HG02623 (cell line): ENCODE measurements around the gene OR2C3.
"Not testable (repeated sequence)": the region's sequence is repeated elsewhere in the genome, so short reads cannot be mapped to it uniquely, and the experiment has no call there.

ENCODE experiments used
- ATAC-seq: cut with Tn5 transposase; IDR thresholded peaks from one replicate; pipeline ENCODE4 v1.9.1; 2021; ENCODE audit warnings: moderate library complexity; ENCODE audit not compliant: unreplicated experiment

The OR2C3 gene

DNA sequence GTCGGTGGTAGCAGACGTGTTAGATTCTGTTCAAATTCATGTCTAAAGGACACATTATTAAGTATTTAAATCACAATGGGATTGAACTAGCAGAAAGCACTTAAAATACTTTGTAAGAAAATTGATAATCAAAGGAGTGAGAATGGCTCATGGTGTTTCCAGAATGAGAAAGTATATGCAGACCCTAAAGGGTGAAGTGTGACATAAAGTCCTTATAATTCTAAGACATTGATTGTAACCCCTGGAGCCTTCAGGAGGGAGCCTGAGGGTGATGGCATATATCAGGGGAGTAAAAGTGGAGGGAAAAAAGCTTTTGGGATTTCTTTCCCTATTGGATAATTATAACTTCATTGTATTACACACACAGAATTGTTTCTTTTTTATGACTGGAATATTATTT, at the start of gene OR2C3:
TSS of gene OR2C3 (minus strand) at position 101 of the 400 bp plus-strand sequence. CDS start 3,929 bp downstream, outside the sequence.
- no peak for ATAC-seq

DNA sequence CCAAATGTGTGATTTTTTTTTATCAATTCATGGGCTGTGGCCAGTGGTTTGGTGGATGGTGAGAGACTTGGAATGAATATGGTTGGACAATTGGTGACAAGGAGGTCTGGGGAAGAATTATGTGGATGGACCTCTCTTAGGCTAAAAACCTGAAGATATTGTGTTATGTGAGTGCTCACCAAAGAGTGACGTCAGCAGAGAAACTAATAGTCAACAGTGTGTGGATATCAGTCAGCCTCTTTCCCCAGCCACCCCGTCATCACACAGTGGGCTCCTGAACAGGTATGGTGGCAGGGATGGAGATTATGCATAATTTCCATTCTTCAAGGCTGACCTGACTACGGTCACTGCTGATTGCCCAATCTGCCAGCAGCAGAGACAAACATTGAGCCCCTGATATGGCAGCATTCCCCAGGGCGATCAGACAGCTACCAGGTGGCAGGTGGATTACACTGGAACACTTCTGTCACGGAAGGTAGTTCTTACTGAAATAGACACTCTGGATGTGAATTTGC, 42.8 kb upstream of the OR2C3 start:
- no peak for ATAC-seq

DNA sequence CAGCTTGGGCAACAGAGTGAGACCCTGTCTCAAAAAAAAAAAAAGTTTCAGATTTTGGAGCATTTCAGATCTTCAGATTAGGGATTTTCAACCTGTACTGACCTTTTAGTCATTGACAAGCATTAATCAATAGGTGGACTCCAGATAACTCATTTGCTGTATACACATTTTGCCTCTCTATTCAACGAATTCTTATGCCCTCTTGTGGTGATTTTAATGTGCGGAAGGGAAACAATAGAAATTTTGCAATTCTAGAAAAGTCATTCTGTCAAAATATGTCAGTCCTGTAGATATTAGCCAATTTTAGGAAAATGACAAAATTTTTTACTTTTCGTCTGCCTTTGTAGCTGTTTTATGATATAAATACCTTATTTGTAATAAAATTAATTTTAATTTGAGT, 40.3 kb upstream of the OR2C3 start:
- ATAC-seq = no peak

DNA sequence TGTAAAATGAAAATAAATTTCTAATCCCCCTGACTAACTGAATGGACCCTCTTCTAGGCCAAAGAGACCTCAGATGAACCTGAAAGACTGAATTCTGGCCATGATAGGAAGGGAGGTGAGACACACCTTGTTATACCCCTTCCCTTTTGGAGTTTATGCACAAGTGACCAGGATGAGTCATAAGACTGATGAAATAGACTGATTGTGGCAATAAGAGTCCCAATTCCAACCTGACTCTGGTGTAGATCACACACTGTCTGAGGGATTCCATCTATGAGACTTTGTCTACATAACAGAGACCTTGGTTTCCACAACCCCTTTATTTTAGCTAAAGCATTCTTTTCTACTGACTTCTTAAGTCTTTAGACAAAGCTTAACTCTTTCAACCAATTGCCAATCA, 38.4 kb upstream of the OR2C3 start:
- no peak for ATAC-seq

DNA sequence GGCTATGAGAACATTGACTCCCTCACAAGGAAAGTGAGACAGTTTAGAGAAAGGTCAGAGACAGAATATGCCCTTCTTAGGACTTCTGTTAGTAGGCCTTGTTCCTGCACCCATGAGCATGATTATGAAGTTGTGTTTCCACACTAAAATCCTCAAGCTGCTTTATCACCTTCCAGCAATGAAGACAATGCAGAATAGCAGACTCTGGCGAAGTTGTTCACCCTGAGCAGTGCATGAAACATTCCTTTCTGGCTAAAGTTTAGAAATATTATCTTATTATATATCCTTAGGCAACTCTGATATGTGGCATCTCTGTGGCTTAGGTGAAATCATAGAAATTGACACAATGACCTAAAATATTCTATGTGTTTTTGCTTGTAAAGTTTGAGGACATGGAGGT, 38.0 kb upstream of the OR2C3 start:
- ATAC-seq = no peak

DNA sequence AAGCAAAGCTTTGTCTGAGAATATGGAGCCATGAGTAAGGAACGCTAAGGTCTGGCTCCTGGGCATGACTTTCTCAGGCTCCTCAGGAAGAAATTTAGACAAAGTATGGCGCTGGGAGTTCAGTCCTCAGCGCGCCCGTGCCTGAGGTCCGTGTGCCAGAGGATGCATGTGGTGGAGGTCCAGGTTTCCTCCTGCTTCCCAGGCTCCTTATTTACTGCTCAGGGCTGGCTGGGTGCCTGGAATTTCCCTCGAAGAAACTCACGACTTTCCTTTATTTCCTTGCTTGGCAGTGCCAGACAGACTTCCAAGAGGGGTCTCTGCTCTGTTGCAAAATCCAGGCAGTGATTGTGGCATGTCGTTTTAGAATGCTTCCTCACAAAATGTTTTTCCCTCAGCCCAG, 26.0 kb upstream of the OR2C3 start:
- no peak for ATAC-seq

DNA sequence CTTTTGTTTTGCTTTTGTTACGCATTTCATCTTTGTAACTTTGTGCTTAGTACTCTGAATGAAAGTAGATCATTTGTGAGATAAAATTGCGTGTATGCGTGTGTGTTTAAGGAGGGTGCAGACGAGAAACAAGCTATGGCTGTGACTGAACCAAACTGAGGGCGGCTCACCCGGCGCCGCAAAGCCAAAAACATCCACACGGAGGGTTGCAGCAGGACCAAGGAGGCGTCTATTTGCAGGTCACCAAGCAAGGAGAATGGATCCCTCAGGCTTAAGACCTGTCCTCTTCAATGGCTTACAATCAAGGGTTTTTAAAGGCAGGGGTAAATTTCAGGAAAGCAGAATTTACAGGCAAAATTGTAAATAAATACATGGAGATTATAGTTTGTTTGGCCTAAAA, 25.5 kb upstream of the OR2C3 start:
- ATAC-seq = no peak

DNA sequence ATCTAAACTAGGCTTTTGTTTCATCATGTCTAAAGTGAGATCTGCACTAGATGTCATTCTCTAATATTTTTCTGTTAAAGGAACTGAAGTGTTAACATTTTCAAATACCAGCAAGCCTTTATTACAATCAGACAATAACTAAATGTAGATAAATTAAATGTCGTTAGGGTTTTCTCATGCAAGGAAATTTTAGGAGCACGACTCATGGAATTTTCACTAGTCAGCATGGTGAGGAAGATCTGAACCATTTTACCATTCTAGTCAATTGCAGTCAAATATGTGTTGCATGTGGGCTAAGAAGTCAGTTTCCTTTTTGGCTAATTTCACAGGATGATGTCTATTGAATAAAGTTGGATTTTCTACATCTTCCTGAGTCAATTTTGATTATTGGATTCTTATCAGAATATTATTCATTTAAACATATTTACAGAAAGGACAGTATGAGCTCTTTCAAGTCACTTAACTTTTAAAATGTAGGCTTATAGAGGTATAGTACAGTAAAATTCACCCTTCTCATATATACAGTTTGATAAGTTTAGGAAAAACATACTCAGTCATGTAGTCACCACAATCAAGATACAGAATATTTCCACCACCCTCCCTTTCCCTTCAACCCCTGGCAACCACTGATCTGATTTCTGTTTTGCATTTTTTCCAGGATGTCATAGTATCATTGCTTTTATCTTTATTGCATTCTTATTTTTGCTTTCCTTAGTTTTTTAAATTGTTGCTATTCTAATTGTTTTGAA, 21.9 kb upstream of the OR2C3 start:
- no peak for ATAC-seq

DNA sequence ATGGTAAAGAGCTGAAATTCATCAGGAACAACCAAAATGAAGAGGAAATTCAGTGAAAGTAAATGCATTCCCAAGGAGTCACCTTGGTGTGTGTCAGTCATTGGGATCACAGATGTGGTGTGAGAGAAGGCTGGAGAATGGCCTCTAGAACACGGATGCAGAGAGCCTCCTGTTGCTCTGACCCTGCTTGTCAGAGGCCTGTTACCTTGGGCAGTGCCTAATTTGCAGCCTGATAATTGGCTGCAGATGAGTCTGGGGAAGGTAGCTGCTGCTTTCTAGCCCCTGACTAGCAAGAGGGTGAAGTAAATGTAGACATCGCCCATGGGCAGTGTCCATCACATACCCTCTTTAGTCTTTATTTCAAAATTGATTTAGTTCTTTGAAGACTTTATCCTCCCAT, 16.0 kb upstream of the OR2C3 start:
- ATAC-seq = no peak

DNA sequence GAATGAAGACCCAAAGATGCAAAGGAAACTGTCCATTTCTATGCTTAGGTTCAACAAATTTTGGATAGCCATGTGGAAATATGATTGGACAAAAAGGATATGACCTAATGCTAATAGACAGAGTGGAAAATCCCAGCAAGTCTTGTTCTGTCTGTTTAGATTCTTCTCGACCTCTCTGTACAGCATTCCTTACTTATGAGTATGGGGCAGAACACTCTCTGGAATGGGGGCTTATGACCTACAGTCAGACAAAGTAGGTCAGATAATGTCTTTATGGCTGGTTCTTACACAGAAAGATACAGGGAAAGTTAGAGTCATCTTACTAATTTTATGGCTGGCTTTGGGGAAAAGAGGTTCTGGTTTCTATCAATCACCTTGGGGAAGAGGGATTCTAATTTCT, 15.5 kb upstream of the OR2C3 start:
- ATAC-seq = no peak

DNA sequence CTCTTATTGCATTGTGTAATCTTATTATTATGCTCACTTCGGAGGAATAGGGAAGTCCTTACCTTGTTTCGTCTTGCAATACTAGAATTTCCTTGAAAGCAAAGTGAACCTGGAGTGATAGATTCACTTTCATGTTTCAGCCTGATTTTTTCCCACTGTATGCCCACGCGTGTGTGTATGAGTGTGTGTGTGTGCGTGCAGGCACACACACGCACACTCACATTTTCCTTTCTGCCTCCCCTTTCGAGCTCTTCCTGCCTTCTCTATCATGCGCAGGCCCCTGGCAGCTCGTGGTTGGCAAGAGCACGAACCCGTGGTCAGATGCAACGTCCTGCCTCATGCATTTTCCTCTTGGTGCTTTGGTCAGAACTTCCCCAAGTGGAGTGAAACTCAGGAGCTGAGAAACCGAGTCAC, 12.5 kb upstream of the OR2C3 start, which contains the start of gene GCSAML:
TSS of gene GCSAML (plus strand) at position 366 of the 414 bp plus-strand sequence. CDS start 58 bp downstream, outside the sequence.
- ATAC-seq = no peak

DNA sequence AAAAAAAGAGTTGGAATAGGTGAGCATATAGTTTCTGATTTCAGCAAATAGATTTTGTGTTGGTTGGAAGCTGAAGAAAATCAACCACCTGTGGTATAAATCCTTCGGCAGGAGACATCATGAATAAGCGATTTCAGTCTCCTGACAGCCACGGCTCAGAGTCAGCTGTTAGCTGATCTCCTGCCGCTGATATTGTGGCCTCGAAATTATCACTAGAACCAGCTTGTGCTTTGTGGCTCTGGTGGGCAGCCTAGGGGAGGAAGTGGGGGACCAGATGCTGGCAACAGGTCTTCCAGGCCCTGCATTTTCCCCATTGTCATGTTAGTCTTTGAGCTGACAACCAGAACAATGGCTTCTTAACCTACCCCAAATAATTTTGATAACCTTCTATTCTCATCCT, 11.9 kb upstream of the OR2C3 start:
- no peak for ATAC-seq

DNA sequence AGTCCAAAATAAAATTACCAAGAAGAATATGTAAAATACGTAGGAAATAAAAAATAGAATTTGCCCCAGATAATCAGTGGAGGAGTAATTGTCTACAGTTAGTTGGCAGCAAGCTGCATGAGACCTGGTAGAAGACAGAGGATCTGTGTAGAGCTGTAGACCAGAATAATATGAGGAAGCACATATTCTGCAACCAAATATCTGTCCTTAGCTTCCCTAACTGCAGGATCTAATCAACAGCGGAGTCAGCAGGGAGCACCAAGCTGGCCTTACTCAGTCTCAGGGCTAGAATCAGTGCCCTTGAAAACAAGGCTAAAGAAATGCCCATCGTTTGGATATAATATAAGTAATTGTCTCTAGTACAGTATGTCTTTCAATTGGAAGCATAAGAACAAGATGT, 6.6 kb upstream of the OR2C3 start:
- no peak for ATAC-seq

DNA sequence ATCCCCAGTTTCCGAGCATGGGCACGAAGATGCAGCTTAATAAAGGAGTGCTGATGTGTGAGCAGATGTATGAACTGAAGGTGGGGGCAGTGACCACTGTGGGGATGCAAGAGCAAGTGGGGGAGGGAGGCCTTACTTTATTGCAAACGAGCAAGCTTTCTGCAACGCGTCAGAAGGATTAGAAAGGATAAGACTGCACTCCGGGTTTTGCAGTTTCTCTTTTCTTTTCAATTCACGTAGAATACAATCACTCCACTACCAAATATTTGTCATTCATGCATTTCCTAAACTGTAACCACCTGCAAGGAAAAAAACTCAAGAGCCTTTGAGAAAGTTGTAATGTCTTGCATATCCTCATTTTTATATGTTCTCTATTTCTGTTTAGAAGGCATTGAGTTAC, 4.3 kb upstream of the OR2C3 start:
- ATAC-seq = no peak

DNA sequence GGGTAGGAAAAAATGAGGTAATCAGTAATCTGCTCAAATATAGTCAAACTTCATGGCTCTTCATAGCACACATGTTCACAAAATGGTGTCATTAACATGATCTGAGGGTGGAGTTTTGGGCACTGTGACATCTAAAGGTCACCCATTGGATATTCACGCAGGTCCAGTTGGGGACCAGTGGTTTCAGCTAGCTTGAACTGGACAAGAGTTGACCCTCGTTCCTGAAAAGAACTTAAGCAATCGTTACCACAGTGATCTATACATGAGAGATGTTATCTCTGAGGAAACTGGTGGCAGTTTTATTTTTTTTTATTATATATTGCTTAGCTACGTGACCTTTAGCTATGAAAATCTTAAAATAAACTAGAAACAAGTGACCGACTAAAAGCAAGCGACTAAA, 3.0 kb upstream of the OR2C3 start:
- no peak for ATAC-seq

DNA sequence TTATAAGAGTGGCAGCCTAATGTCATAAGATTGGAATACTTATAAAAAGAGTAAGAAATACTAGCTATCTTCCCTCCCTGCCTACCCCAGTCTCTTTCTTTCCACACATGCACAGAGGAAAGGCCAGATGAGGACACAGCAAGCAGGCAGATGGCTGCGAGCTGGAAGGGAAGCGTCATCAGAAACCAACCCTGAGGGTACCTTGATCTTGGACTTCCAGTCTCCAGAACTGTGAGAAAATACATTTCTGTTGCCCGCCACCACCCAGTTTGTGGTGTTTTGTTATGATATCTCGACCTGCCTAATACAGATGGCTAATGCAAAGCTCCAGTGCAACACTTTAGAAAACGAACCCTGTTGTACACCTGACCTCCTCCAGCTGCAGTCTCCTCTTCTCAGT, 2.3 kb upstream of the OR2C3 start:
- ATAC-seq = no peak

DNA sequence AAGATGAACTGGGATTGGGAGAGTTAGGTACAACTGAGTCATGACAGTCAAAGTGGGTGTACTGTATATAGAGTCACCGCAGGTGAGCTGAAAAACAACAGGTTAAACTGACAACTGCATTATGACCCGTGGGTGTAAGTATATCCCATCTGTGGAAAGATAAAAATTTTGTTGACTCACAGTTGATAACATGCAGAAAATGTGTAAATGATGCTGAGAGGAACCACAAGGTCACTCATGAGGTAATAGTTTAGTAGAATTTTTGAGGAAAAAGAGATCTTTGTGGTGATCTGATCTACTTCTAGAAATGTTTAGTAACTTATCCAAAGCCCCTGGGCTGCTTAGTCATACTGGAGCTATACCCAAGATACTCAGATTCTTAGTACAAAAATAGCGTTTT, 838 bp downstream of the OR2C3 start:
- ATAC-seq = no peak

DNA sequence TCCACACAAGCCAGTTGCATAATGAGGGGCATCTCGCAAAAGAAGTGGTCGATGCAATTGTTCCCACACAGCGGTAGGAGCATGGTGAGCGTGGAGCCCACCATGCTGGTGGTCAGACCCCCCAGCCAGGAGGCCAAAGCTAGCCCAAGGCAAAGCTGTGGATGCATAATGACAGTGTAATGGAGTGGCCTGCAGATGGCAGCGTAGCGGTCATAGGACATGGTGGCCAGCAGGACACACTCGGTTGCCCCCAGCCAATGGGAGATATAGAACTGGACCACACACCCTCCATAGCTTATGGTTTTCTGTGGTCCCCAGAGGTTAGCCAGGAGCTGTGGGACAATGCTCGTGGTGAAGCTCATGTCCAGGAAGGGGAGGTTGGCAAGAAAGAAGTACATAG, 4.3 kb downstream of the OR2C3 start:
- no peak for ATAC-seq

DNA sequence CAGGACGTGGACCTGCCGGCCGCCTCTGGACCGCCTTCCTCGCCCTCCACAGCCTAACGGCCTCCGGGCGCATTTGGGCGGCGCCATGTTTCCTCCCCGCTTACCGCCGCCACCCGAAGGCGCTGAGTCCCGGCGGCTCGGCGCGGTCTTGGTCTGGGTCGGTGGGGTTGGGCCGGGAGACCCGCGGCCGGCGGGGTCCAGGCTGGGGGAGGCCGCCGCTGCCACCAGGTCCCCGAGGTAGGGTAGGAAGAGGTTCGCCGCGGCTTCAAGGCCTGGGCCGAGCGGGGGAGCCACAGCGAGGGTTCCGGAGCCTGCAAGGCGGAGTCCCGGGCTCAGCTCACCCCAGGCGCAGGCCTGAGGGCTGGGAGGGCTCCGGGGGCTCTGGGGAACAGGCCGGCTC, 5.5 kb downstream of the OR2C3 start:
- no peak for ATAC-seq

DNA sequence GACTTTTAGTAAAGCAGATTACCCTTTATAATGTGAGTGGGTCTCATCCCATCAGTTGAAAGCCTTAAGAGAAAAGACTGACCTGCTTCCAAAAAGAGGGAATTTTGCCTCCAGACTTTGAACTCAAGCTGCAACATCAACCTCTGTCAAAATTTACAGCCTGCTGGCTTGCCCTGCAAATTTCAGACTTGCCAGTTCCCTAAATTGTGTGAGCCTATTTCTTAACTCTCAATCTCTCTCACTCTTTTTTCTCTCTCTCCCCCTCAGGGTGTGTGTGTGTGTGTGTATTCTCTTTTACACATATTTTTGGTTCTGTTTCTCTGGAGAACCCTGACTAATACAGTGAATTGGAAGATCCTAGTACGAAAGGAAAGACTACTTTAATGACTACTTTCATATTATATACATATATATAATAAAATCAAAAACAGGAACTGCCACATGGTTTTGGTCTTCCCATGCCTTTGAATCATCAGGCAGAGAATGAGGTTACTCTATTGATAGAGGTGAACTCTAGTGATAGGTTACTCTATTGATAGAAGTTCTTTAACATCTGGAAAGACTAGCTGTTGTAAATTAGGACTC, 6.4 kb downstream of the OR2C3 start:
- no peak for ATAC-seq

DNA sequence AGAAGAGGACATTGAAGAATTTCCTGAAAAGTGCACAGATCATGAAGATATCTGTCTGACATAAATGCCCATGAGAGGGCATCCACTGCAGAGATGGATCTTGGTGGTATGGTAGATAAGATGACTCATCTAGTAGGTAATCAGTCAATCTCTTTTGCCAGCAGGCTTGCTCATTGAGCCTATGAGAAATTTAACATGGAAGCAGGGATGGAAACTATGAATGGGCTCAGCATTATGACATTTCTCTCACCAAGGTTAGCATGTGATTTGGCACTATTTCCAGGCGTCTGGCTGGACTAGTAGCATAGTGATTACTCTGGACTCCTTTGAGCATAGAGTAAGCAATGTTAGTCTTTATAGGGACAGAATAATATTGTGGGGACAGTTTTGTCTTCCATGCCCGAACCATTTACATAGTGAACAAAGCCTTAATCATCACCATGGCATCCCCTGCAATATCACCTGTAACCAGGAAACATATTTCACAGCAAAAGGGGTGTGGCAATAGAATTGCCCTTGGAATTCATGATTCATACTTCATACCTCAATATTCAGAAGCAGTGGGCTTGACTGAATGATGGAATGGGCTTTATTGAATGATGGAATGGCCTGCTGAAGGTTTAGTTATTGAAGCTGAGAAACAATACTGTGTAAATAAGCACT, 7.3 kb downstream of the OR2C3 start:
- ATAC-seq = no peak

DNA sequence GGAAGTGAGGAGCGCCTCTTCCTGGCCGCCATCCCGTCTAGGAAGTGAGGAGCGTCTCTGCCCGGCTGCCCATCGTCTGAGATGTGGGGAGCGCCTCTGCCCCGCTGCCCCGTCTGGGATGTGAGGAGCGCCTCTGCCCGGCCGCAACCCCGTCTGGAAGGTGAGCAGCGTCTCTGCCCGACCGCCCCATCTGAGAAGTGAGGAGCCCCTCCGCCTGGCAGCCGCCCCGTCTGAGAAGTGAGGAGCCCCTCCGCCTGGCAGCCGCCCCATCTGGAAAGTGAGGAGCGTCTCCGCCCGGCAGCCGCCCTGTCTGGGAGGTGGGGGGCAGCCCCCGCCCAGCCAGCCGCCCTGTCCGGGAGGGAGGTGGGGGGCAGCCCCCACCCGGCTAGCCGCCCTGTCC, 14.4 kb downstream of the OR2C3 start:
- not testable (repeated sequence) for ATAC-seq
